GM18907 (cell line): Measurements from ENCODE around the gene FGF9.

Source experiments
- ATAC-seq: cut with Tn5 transposase; IDR thresholded peaks from one replicate; pipeline ENCODE4 v1.9.1; 2021; ENCODE audit warnings: mild to moderate bottlenecking, moderate library complexity; ENCODE audit not compliant: unreplicated experiment

FGF9 gene

GRCh38 chr13:21673789-21674489 lies 3.1 kb downstream of the FGF9 start:
- peak; percentile 34 for ATAC-seq

- ATAC-seq, result no peak
These were observed 3.7 kb downstream of the FGF9 start for GRCh38 chr13:21674490-21675009.

GRCh38 chr13:21675095-21675991 lies 4.5 kb downstream of the FGF9 start:
- ATAC-seq, result no peak

- no peak for ATAC-seq
These were observed 5.7 kb downstream of the FGF9 start for GRCh38 chr13:21676611-21677021.

GRCh38 chr13:21677075-21677623 lies 6.3 kb downstream of the FGF9 start:
- no peak for ATAC-seq

GRCh38 chr13:21683034-21683733 lies 12.3 kb downstream of the FGF9 start:
- no peak for ATAC-seq

- no peak for ATAC-seq
These were observed 13.7 kb downstream of the FGF9 start for GRCh38 chr13:21684576-21684975.

- ATAC-seq, result no peak
These were observed 14.7 kb downstream of the FGF9 start for GRCh38 chr13:21685485-21686064.

- peak; percentile 98 for ATAC-seq
These were observed 16.0 kb downstream of the FGF9 start for GRCh38 chr13:21686751-21687391.

- ATAC-seq, result no peak
These were observed 17.2 kb downstream of the FGF9 start for GRCh38 chr13:21688056-21688455.

GRCh38 chr13:21689097-21689496 lies 18.2 kb downstream of the FGF9 start:
- ATAC-seq, result no peak

GRCh38 chr13:21690955-21691354 lies 20.1 kb downstream of the FGF9 start:
- no peak for ATAC-seq

GRCh38 chr13:21691500-21691899 lies 20.6 kb downstream of the FGF9 start:
- no peak for ATAC-seq

- no peak for ATAC-seq
These were observed 21.1 kb downstream of the FGF9 start for GRCh38 chr13:21691928-21692327.

- ATAC-seq, result no peak
These were observed 24.0 kb downstream of the FGF9 start for GRCh38 chr13:21694831-21695230.

- ATAC-seq, result no peak
These were observed 24.7 kb downstream of the FGF9 start for GRCh38 chr13:21695546-21695945.

- no peak for ATAC-seq
These were observed 26.1 kb downstream of the FGF9 start for GRCh38 chr13:21696865-21697448.

GRCh38 chr13:21698817-21699679 lies 28.2 kb downstream of the FGF9 start:
- no peak for ATAC-seq

GRCh38 chr13:21701460-21701859 lies 30.6 kb downstream of the FGF9 start:
- ATAC-seq, result no peak
